ENCODE measurements around the gene GPRIN2. TPM values are rescaled to one million over a fixed set of nuclear protein-coding genes. Genes with fewer than 3 reads are reported as not detected.
"Not testable (repeated sequence)": the region's sequence is repeated elsewhere in the genome, so short reads cannot be mapped to it uniquely, and the experiment has no call there.

GPRIN2 gene
- total RNA-seq, 6 experiments from 2014 or later, result 0.19 to 0.84 (median 0.32) TPM

DNA sequence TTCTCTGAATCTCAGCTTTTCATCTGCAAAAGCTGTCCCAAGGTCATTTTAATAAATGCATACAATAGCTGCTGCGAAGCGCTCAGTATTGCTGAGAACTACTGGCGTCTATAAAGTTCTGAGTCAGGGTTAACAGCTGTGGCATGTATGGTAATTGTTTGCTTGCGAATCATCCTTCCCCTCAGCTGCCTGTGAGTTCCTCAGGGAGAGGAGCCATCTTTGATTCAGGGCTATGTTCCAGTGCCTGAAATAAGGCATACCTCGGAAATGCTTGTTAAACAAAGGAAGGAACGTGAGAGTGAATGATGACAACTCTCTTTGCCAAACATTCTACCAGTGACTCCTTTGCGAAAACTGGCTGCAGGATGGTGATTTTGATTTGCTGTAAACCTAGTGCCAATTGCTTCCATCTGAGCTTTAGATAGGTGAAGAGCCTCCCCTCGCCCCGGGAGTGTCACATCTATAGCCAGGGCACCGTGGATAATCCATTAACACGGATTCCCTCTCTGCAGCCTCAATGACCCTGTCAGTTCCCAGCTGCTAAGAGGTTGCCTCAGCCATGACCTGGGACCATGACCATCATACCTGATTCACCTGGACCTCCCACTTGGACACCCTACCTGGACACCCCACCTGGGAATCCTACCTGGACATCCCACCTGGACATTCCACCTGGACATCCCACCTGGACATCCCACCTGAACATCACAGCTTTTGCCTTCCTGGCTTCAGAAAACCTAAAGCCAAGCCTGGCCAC, 39.6 kb downstream of the GPRIN2 start:
- DNase-seq, result peak in 1 of 3 donors; percentile 48
- H3K9me3 ChIP-seq, result no peaks in the 10 kb centered on the region
- H3K36me3 ChIP-seq, result no peaks in the 10 kb centered on the region
- no peak overlapping the region for H3K4me3 ChIP-seq
- peak in 2 of 4 donors; percentile 15 to 21 for ATAC-seq
- 83% methylated on average over 10 of the region's 11 CpGs for WGBS (ENCODE audit: insufficient coverage, low coverage, low lambda C conversion rate, missing lambda C conversion rate)
- TF ChIP-seq POLR2A (IDR thresholded peaks at IDR 0.05), result no peak
- TF ChIP-seq, protein P1, sequence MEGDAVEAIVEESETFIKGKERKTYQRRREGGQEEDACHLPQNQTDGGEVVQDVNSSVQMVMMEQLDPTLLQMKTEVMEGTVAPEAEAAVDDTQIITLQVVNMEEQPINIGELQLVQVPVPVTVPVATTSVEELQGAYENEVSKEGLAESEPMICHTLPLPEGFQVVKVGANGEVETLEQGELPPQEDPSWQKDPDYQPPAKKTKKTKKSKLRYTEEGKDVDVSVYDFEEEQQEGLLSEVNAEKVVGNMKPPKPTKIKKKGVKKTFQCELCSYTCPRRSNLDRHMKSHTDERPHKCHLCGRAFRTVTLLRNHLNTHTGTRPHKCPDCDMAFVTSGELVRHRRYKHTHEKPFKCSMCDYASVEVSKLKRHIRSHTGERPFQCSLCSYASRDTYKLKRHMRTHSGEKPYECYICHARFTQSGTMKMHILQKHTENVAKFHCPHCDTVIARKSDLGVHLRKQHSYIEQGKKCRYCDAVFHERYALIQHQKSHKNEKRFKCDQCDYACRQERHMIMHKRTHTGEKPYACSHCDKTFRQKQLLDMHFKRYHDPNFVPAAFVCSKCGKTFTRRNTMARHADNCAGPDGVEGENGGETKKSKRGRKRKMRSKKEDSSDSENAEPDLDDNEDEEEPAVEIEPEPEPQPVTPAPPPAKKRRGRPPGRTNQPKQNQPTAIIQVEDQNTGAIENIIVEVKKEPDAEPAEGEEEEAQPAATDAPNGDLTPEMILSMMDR (IDR thresholded peaks at IDR 0.05), result no peak
- no peaks in the 10 kb centered on the region for H3K27me3 ChIP-seq
- intact Hi-C loops (cut with DNase I), result no loop called here
- H3K4me1 ChIP-seq, result no peaks in the 10 kb centered on the region
- H3K27ac ChIP-seq, result no peak overlapping the region

DNA sequence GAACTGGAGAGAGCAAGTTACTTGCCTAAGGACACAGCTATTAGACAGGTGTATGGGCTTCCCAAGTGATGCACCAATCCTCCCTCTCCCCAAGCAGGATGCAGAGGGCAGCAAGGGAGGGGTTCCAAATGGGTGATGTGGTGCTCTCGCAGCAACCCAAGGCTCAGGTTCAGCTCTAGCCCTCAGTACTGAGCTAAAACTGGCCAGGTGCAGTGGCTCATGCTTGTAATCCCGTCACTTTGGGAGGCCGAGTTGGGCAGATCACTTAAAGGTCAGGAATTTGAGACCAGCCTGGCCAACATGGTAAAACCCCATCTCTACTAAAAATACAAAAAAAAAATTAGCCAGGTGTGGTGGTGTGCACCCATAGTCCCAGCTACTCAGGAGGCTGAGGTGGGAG, 40.7 kb downstream of the GPRIN2 start:
- H3K27ac ChIP-seq, result no peak overlapping the region
- DNase-seq, result peak in 1 of 3 donors; percentile 45
- intact Hi-C loops (cut with DNase I), result no loop called here
- H3K4me1 ChIP-seq, result no peaks in the 10 kb centered on the region
- H3K36me3 ChIP-seq, result no peaks in the 10 kb centered on the region
- no peak for ATAC-seq
- WGBS (ENCODE audit: insufficient coverage, low coverage, low lambda C conversion rate, missing lambda C conversion rate), result 80% methylated on average over 3 of the region's 3 CpGs
- TF ChIP-seq POLR2A (IDR thresholded peaks at IDR 0.05), result no peak
- TF ChIP-seq, protein P1 (IDR thresholded peaks at IDR 0.05), result no peak
- H3K9me3 ChIP-seq, result no peaks in the 10 kb centered on the region
- H3K4me3 ChIP-seq, result no peak overlapping the region
- no peaks in the 10 kb centered on the region for H3K27me3 ChIP-seq

DNA sequence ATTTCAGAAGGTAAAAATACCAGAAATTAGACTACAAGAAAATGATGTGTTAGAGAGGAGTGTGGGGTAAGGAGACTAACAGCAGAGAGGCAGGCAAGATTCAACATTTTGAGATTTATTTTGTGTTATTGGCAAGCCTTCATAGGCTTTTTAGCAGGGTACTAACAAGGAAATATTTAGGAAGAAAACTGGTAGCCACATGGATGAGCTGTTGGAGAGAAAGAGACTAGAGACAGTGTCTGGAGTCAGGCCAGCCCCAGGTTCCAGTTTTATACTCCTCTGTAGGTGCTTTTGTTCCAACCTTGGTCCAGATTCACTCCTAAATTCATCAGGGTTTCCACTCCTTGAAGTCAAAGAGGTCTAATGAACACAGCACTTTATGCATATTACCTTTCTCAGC, 41.1 kb downstream of the GPRIN2 start:
- no peak overlapping the region for H3K4me3 ChIP-seq
- no peaks in the 10 kb centered on the region for H3K27me3 ChIP-seq
- DNase-seq (no peak), ATAC-seq (no peak)
- H3K27ac ChIP-seq, result no peak overlapping the region
- intact Hi-C loops (cut with DNase I), result no loop called here
- H3K4me1 ChIP-seq, result no peaks in the 10 kb centered on the region
- H3K36me3 ChIP-seq, result no peaks in the 10 kb centered on the region
- H3K9me3 ChIP-seq, result no peaks in the 10 kb centered on the region
- TF ChIP-seq, protein P1 (IDR thresholded peaks at IDR 0.05), result no peak
- no peak for TF ChIP-seq POLR2A (IDR thresholded peaks at IDR 0.05)

DNA sequence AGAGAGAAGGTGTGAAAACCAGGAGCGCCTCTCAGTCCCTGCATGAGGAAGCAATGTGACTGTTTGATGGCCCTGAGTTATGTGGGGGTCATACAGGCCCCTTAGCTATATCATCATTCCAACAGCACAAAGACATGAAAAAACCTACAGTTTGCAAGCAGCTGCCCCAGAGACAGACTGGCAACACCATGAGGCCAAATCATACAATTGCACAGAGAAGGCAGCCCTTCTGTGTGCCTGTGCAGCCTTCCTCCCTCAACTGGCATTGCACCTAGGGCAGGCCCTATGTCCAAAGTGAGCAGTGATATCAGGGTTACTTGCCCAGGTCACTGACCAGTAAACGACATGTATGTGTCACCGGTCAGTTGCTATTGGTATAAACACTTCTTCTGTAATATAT, 41.6 kb downstream of the GPRIN2 start:
- H3K27me3 ChIP-seq, result no peaks in the 10 kb centered on the region
- H3K4me1 ChIP-seq, result no peaks in the 10 kb centered on the region
- no peak overlapping the region for H3K4me3 ChIP-seq
- H3K36me3 ChIP-seq, result no peaks in the 10 kb centered on the region
- WGBS (ENCODE audit: insufficient coverage, low coverage, low lambda C conversion rate, missing lambda C conversion rate), result 65% methylated on average over 3 of the region's 3 CpGs
- TF ChIP-seq POLR2A (IDR thresholded peaks at IDR 0.05), result no peak
- no peak overlapping the region for H3K27ac ChIP-seq
- no peaks in the 10 kb centered on the region for H3K9me3 ChIP-seq
- DNase-seq, result peak in 1 of 3 donors; percentile 49
- no peak for ATAC-seq
- intact Hi-C loops (cut with DNase I), result no loop called here

DNA sequence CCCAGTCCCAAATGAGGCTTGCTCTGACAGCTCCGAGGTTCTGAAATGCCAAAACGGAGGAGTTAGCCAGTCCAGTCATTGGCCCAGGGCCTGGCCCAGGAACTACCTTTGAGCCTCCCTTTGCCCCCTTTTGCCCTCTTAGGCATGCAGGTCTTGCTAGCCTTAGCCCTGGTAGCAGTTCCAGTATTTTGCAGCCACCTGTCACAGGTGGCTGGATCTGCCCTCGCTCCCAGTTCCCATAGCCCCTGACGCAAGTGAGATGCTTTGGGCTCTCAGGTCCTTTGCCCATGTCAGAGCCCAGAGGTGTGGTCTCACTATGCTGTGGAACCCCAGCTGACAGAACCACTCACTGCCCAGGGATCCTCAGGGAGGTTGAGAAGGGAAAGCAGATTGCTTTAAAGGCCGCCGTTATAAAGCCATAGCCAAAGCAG, 42.0 kb downstream of the GPRIN2 start:
- no peak overlapping the region for H3K4me3 ChIP-seq
- no peak overlapping the region for H3K27ac ChIP-seq
- H3K9me3 ChIP-seq, result no peaks in the 10 kb centered on the region
- TF ChIP-seq POLR2A (IDR thresholded peaks at IDR 0.05), result no peak
- TF ChIP-seq, protein P1 (IDR thresholded peaks at IDR 0.05), result no peak
- WGBS (ENCODE audit: insufficient coverage, low coverage, low lambda C conversion rate, missing lambda C conversion rate), result 64% methylated on average over 6 of the region's 6 CpGs
- DNase-seq (peak in 1 of 3 donors; percentile 57), ATAC-seq (peak in 1 of 4 donors; percentile 7)
- H3K36me3 ChIP-seq, result no peaks in the 10 kb centered on the region
- H3K27me3 ChIP-seq, result no peaks in the 10 kb centered on the region
- H3K4me1 ChIP-seq, result no peaks in the 10 kb centered on the region
- intact Hi-C loops (cut with DNase I), result no loop called here

DNA sequence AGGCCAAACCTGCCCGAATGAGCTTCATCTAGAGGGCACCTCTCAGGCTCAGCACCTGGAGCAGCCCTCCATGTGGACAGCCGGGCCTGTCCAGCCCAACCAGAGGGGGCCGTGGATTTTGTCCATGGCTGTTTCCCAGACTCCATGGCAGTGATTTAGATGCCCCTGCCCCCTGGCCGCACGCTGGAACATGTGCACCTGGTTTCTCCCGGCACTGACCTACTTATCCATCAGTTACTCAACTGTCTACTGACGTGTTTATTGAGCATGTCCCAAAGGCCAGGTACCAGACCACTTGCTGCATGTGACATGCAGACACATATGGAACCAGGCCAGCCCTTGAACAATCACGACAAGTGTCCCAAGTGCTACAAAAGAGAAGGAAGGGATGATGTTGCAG, 43.1 kb downstream of the GPRIN2 start:
- intact Hi-C loops (cut with DNase I); DNase-seq; H3K4me3 ChIP-seq; H3K36me3 ChIP-seq; H3K27me3 ChIP-seq; H3K4me1 ChIP-seq; H3K27ac ChIP-seq; H3K9me3 ChIP-seq: not testable (repeated sequence)
- WGBS (ENCODE audit: insufficient coverage, low coverage, low lambda C conversion rate, missing lambda C conversion rate), result no CpG with 5 or more reads among the region's 8 CpGs
- peak in 3 of 4 donors; percentile 18 to 51 (median 31) for ATAC-seq

DNA sequence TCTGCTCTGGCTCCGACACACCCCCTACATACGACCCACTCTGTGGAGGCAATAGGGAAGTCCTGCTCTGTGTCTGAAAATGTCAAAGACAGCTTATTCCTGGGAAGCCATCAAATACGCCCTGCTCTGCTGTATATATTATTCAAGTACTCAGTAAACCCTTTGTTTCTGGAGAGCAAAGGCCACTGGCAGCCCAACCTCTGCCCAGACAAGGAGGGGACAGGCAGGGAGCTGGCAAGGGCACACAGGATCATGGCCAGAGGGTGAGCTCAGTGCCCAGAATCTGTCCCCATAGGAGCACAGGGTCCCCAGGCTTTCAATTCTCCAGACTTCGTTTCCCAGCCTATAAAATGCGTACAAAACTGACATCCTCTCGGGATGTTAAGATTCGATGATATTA, 43.7 kb downstream of the GPRIN2 start:
- H3K36me3 ChIP-seq; H3K27ac ChIP-seq; H3K9me3 ChIP-seq; H3K4me1 ChIP-seq; H3K27me3 ChIP-seq; DNase-seq; H3K4me3 ChIP-seq; intact Hi-C loops (cut with DNase I): not testable (repeated sequence)
- peak in 2 of 4 donors; percentile 12 to 25 for ATAC-seq
- WGBS (ENCODE audit: insufficient coverage, low coverage, low lambda C conversion rate, missing lambda C conversion rate), result 95% methylated on average over 3 of the region's 7 CpGs

DNA sequence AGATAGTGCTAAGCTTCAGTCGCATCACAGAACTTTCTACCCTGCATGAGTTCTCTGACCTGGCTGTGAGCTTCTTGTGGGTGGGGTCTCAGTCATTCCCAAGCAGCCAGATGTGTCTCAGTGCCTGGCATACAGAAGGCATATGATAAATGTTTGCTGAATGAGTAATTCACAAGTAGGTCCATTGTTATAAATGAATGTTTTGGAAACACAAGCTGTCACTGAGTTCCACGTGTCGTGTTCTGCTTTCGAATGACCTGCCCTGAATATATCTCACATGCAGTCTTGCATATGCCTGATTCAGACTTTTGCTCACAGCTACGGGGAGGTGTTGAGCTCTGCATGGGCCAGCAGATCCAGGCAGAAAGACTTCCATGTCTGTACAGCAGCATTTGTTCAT, 44.5 kb downstream of the GPRIN2 start:
- H3K4me3 ChIP-seq; DNase-seq; H3K27ac ChIP-seq; H3K27me3 ChIP-seq; ATAC-seq; H3K4me1 ChIP-seq; intact Hi-C loops (cut with DNase I); H3K36me3 ChIP-seq; H3K9me3 ChIP-seq: not testable (repeated sequence)
- no CpG with 5 or more reads among the region's 5 CpGs for WGBS (ENCODE audit: insufficient coverage, low coverage, low lambda C conversion rate, missing lambda C conversion rate)
